Uterus (tissue), 4 donors: Measurements from ENCODE around the gene FGF3. TPM values are rescaled to one million over a fixed set of nuclear protein-coding genes. Genes with fewer than 3 reads are reported as not detected.

Source experiments
- DNase-seq, 2 donors: peaks; one replicate each; pipeline ENCODE4 v3.0.0-alpha.2; 2019 to 2020
- H3K27ac ChIP-seq, 2 donors: fragments of 200-600 bp; sonication (generic); 1 replicate in 1 of 2; 2 replicates in 1 of 2; pipeline ENCODE4 v1.5.1; 2016 to 2018
- H3K27me3 ChIP-seq, 2 donors: fragments of 200-600 bp; sonication (generic); one replicate each; pipeline ENCODE4 v1.5.1; 2018 to 2019; ENCODE audit warnings: control low read depth in 1 of 2
- H3K36me3 ChIP-seq, 2 donors: fragments of 200-600 bp; sonication (generic); one replicate each; pipeline ENCODE4 v1.5.1; 2019; ENCODE audit warnings: control low read depth in 1 of 2
- H3K4me1 ChIP-seq, 2 donors: fragments of 200-600 bp; sonication (generic); one replicate each; pipeline ENCODE4 v1.5.1; 2018 to 2019; ENCODE audit warnings: control low read depth in 1 of 2
- H3K4me3 ChIP-seq, 2 donors: fragments of 200-600 bp; sonication (generic); 1 replicate in 1 of 2; 2 replicates in 1 of 2; pipeline ENCODE4 v1.5.1; 2018 to 2019; ENCODE audit warnings: mild to moderate bottlenecking in 1 of 2
- H3K9me3 ChIP-seq, 2 donors: fragments of 200-600 bp; sonication (generic); one replicate each; pipeline ENCODE4 v1.5.1; 2019; ENCODE audit warnings: control low read depth in 1 of 2
- CTCF ChIP-seq, 4 experiments: fragments of 200-600 bp in 2 of 4; fragments of 450-650 bp in 2 of 4; sonication (generic) in 2 of 4; IDR thresholded peaks; one replicate each; pipeline ENCODE4 v1.5.1; 2016 to 2019; ENCODE audit warnings: antibody characterized with exemption in 4 of 4, mild to moderate bottlenecking in 2 of 4, moderate library complexity in 1 of 4
- POLR2A ChIP-seq, 2 donors: fragments of 450-650 bp; IDR thresholded peaks; one replicate each; pipeline ENCODE4 v1.6.1; 2016; ENCODE audit warnings: antibody characterized with exemption in 2 of 2, mild to moderate bottlenecking in 1 of 2, moderate library complexity in 1 of 2
- intact Hi-C: fragments of 100-400 bp; cut with DNase I; formaldehyde crosslinking; loops from one replicate; pipeline ENCODE4 v1.15.1; 2023; ENCODE audit warnings: low total_unique reads
- total RNA-seq, 4 donors: library from RNA; depleted of rRNA in 3 of 4; stranded (reverse); fragments of >200 nt in 3 of 4; gene quantifications; one replicate each; pipeline versions ENCODE4 v1.1.0 to v1.2.4, GENCODE V29; 2014 to 2023
- donor health status: DM: yes; HTN: yes; CAD: no.

The FGF3 gene
- not detected for total RNA-seq

DNA sequence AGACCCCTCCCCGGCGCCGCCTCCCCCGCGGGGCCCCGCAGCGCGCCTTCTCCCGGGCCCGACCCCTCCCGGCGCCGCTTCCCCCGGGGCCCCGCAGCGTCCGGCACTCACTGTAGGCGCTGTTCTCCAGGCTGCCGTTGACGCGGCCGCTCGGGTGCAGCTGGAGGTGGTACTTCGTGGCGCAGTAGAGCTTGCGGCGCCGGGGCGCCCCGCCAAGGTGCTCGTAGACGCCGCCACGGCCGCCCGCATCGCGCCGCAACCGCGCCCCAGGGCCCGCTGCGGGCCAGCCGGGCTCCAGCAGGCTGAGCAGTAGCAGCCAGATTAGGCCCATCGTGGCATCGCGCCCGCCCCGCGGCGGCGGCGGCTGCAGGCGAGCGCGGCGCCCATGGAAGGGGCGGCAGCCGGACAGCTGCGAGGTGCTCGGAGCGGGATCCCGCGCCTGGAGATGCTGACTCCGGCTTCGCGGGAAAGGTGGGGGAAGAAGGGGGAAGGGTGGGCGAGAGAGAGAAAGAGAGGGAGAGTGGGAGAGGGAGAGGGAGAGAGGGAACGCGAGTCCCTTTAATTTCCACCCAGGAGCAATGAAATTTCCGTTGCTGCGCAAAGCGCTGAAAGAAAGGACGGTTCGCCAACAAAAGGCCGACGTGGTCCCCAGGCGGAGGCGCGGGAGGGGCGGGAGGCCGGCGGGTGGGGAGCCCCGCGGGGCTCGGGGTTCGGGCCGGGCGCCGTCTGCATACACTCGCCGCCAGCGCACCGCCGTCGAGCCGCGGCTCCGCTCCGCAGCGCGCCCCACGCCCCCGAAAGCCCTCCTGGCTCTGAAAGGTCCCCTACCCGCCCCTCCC is at the start of gene FGF3:
Gene FGF3, minus strand, starts transcription at position 814 of the 839 bp plus-strand sequence. Its CDS starts 483 bp downstream, at position 331.
- DNase-seq: no peak
- no peak within 1 kb of the TSS for H3K27ac ChIP-seq
- H3K27me3 ChIP-seq: peaks cover 0 to 4% of the 10 kb centered on the region in 2 donors
- intact Hi-C loops: no loop called here
- no peaks in the 10 kb centered on the region for H3K9me3 ChIP-seq
- TF ChIP-seq POLR2A (IDR thresholded peaks at IDR 0.05) (no peak), CTCF (IDR thresholded peaks at IDR 0.05) (no peak)
- no peaks in the 10 kb centered on the region for H3K4me1 ChIP-seq
- H3K4me3 ChIP-seq: no peak within 1 kb of the TSS
- H3K36me3 ChIP-seq: no peaks in the 10 kb centered on the region

DNA sequence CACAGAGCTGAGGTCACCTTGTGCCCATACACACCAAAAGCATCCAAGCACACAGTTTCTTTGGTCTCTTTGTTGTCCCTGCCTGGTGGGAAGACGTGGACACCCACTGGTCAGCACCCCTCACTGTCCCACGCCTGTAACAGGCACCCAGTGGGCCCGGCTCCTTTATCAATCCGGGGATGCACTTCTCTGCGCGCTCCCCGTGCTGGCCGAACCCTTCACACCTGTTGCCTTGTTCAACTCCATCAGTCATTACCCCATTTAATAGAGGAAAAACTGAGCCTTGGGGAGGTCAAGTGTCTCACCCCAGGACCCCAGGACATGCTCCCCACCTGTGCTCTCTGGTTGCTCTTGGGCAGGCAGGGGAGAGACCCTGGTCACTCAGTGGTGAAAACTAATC is 49.7 kb upstream of the FGF3 start:
- TF ChIP-seq CTCF (IDR thresholded peaks at IDR 0.05) (no peak), POLR2A (IDR thresholded peaks at IDR 0.05) (no peak)
- Histone ChIP-seq H3K4me1 (no peaks in the 10 kb centered on the region), H3K27me3 (no peaks in the 10 kb centered on the region), H3K9me3 (no peaks in the 10 kb centered on the region), H3K4me3 (no peak overlapping the region), H3K27ac (no peak overlapping the region), H3K36me3 (no peaks in the 10 kb centered on the region)
- no peak for DNase-seq
- intact Hi-C loops: no loop called here

DNA sequence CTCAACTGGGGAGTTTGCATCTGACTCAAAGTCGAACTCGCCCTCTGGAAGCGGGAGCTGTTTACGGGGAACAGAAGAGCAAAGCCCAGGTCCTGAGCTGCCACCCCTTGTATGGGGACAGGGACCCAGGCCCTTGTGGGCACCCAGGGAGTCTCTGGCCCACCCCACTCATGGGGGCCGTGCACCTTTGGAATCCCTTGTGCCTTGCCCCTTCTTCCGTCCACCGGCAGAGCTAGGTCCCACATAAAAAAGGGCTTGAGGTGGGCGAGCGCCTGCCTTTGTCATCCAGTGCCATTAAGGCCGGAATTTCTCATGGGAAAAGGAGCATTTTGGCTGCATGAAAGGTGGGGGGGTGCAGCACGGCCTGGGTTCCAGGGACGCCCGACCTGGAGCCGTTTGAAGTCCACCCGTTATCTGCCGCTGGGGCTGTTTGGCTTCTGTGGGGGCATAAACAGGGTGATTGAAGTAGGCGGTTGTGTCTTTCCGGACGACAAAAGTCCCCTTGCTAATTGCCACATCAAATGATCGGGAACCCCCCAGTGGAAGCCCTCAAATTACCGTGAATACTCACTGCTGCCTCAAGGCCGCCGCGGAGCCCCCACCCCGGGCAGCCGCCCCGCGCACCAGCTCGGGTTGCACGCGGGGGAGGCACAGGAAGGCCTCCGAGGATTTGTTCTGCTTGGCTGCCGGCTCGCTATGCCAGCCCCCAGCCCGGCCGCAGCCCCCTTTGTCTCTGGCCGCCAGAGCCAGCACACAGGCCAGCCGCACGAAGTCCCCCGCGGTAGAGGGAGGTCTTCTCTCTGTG is 49.0 kb upstream of the FGF3 start:
- intact Hi-C loops: no loop called here
- Histone ChIP-seq H3K27ac (no peak overlapping the region), H3K36me3 (no peaks in the 10 kb centered on the region), H3K9me3 (no peaks in the 10 kb centered on the region), H3K4me1 (no peaks in the 10 kb centered on the region), H3K4me3 (no peak overlapping the region), H3K27me3 (no peaks in the 10 kb centered on the region)
- no peak for TF ChIP-seq POLR2A (IDR thresholded peaks at IDR 0.05)
- TF ChIP-seq CTCF (IDR thresholded peaks at IDR 0.05): no peak
- DNase-seq: no peak

DNA sequence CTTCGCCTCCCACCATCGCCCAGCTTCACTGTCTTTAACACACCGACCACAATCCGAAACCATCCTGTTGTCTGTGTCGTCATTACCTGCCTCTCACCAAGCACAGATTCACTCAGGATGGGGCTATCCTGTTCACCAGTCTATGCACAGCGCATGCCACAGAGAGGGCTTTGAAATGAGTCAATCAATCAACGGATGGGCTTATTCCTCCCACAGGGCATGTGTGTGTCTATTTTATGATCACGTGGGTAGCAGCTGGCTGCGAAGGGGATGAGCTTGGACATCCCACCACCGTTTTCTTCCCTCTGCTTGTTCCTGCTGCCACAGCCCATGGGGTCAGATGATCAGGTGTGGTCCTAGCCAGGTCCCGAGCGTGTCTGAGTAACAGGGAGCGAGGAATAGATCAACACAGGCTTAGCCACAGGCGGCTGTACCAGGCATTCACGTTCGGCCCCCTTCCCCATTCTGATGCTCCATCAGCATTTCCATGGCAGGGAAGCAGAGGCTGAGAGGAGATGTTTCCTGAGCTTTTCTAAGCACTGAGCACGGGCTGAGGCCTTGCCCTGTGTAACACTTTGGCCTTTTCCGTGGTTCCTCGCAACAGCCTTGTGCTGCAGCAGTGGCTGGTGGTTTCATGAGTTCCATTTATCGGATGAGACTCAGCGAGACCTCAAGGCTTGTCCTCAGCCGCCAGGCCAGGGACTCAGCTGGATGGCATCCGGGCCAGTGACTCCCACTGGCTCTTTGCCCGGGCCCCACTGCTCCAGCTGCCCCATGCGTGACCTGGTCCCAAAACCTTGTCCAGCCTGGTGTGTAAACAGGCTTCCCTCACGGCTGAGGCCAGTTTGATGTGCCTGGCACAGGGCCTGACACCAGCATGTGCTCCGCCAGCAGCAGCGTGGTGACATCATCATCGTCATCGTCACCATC is 48.1 kb upstream of the FGF3 start:
- TF ChIP-seq CTCF (IDR thresholded peaks at IDR 0.05): no peak
- intact Hi-C loops: no loop called here
- Histone ChIP-seq H3K36me3 (no peaks in the 10 kb centered on the region), H3K27me3 (no peaks in the 10 kb centered on the region), H3K4me1 (no peaks in the 10 kb centered on the region), H3K4me3 (no peak overlapping the region), H3K9me3 (no peaks in the 10 kb centered on the region), H3K27ac (no peak overlapping the region)
- no peak for DNase-seq
